Measurements from ENCODE around the gene MAD1L1. TPM values are rescaled to one million over a fixed set of nuclear protein-coding genes. Genes with fewer than 3 reads are reported as not detected.
A peak's percentile ranks its signal among the peaks of the same experiment; 100 is the strongest.

Gene MAD1L1
- total RNA-seq, 6 experiments from 2014 or later = 15.1 to 37.4 (median 20.5) TPM

DNA sequence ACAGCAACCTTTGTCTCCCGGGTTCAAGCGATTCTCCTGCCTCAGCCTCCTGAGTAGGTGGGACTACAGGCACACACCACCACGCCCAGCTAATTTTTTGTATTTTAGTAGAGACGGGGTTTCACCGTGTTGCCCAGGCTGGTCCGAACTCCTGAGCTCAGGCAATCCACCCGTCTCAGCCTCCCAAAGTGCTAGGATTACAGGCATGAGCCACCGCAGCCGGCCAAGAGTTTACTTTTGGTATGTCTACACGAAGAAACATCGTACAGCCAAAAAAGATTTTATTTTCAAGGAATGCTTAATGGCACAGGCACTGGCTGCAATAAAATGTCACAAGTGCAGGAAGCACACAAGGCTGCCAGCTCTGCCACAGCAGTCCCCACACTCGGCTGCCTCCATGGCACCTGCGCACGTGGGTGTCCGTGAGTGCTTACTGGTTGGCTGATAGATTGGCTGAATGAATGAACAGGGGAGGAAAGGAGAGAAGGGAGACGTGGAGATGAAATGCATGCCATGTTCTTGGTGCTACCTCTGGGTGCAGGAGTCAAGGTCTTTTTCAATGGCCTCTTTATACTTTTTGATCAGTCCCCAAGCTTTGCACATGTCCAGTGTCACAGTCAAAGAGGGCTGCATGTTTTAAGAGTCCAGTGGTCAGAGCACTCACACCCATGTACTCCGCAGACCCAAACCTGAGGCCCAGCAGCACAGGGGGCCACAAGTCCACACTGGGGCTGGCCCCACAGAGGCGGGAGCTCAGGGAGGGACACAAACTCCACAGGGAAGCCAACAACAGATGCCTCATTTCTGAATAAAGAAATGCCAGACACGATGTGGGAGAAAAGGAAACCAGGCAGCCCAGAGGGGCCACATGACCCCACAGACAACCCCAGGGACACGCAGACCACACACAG, 198.2 kb downstream of the MAD1L1 start:
- H3K4me3 ChIP-seq = no peak overlapping the region
- ATAC-seq = no peak
- DNase-seq = peak in 2 of 3 donors; percentile 19 to 24
- TF ChIP-seq, protein P1, sequence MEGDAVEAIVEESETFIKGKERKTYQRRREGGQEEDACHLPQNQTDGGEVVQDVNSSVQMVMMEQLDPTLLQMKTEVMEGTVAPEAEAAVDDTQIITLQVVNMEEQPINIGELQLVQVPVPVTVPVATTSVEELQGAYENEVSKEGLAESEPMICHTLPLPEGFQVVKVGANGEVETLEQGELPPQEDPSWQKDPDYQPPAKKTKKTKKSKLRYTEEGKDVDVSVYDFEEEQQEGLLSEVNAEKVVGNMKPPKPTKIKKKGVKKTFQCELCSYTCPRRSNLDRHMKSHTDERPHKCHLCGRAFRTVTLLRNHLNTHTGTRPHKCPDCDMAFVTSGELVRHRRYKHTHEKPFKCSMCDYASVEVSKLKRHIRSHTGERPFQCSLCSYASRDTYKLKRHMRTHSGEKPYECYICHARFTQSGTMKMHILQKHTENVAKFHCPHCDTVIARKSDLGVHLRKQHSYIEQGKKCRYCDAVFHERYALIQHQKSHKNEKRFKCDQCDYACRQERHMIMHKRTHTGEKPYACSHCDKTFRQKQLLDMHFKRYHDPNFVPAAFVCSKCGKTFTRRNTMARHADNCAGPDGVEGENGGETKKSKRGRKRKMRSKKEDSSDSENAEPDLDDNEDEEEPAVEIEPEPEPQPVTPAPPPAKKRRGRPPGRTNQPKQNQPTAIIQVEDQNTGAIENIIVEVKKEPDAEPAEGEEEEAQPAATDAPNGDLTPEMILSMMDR (IDR thresholded peaks at IDR 0.05) = no peak
- TF ChIP-seq POLR2A (IDR thresholded peaks at IDR 0.05) = no peak
- intact Hi-C loops (cut with DNase I) = no loop called here
- H3K27me3 ChIP-seq = no peaks in the 10 kb centered on the region
- no peak overlapping the region for H3K27ac ChIP-seq
- no peaks in the 10 kb centered on the region for H3K9me3 ChIP-seq
- 96% methylated on average over 10 of the region's 20 CpGs for WGBS (ENCODE audit: insufficient coverage, low coverage, low lambda C conversion rate, missing lambda C conversion rate)
- no peaks in the 10 kb centered on the region for H3K36me3 ChIP-seq
- H3K4me1 ChIP-seq = no peaks in the 10 kb centered on the region

- 99% methylated on average over 9 of the region's 13 CpGs for WGBS (ENCODE audit: insufficient coverage, low coverage, low lambda C conversion rate, missing lambda C conversion rate)
- TF ChIP-seq, protein P1 (IDR thresholded peaks at IDR 0.05) = no peak
- TF ChIP-seq POLR2A (IDR thresholded peaks at IDR 0.05) = no peak
- peak; percentile 6 to 36 (median 18) for DNase-seq
- H3K4me3 ChIP-seq = no peak overlapping the region
- ATAC-seq = no peak
- H3K9me3 ChIP-seq = no peaks in the 10 kb centered on the region
- no peak overlapping the region for H3K27ac ChIP-seq
- H3K27me3 ChIP-seq = no peaks in the 10 kb centered on the region
- intact Hi-C loops (cut with DNase I) = no loop called here
- H3K4me1 ChIP-seq = no peaks in the 10 kb centered on the region
- H3K36me3 ChIP-seq = no peaks in the 10 kb centered on the region
These were observed 199.1 kb downstream of the MAD1L1 start for GRCh38 chr7:2033586-2034135.

- no peaks in the 10 kb centered on the region for H3K27me3 ChIP-seq
These were observed 199.8 kb downstream of the MAD1L1 start for GRCh38 chr7:2032876-2033407.

GRCh38 chr7:2032030-2032875, 200.5 kb downstream of the MAD1L1 start:
- no peak for TF ChIP-seq POLR2A (IDR thresholded peaks at IDR 0.05)
- TF ChIP-seq, protein P1 (IDR thresholded peaks at IDR 0.05) = no peak
- H3K9me3 ChIP-seq = peaks cover 0 to 13% (median 0%) of the 10 kb centered on the region in 4 donors
- H3K4me3 ChIP-seq = no peak overlapping the region
- no peaks in the 10 kb centered on the region for H3K4me1 ChIP-seq
- intact Hi-C loops (cut with DNase I) = no loop called here
- DNase-seq = peak in 2 of 3 donors; percentile 40 to 69
- H3K27ac ChIP-seq = no peak overlapping the region
- WGBS (ENCODE audit: insufficient coverage, low coverage, low lambda C conversion rate, missing lambda C conversion rate) = 38% methylated on average over 3 of the region's 26 CpGs
- no peaks in the 10 kb centered on the region for H3K36me3 ChIP-seq
- H3K27me3 ChIP-seq = no peaks in the 10 kb centered on the region
- peak; percentile 52 to 82 (median 58) for ATAC-seq

More at GRCh38 chr7:2032876-2033407, 199.8 kb downstream of the MAD1L1 start:
- no peaks in the 10 kb centered on the region for H3K36me3 ChIP-seq
- intact Hi-C loops (cut with DNase I) = no loop called here
- no peak overlapping the region for H3K4me3 ChIP-seq
- 94% methylated on average over 4 of the region's 19 CpGs for WGBS (ENCODE audit: insufficient coverage, low coverage, low lambda C conversion rate, missing lambda C conversion rate)
- H3K4me1 ChIP-seq = no peaks in the 10 kb centered on the region
- TF ChIP-seq POLR2A (IDR thresholded peaks at IDR 0.05) = no peak
- TF ChIP-seq, protein P1 (IDR thresholded peaks at IDR 0.05) = no peak
- peaks cover 0 to 7% (median 0%) of the 10 kb centered on the region in 4 donors for H3K9me3 ChIP-seq
- DNase-seq (peak in 2 of 3 donors; percentile 7 to 36), ATAC-seq (no peak)
- H3K27ac ChIP-seq = no peak overlapping the region
